A549 (cell line): ENCODE data around the gene MAN2C1. TPM values are rescaled to one million over a fixed set of nuclear protein-coding genes. Genes with fewer than 3 reads are reported as not detected.
"Not testable (repeated sequence)": the region's sequence is repeated elsewhere in the genome, so short reads cannot be mapped to it uniquely, and the experiment has no call there.

ENCODE experiments used
- ATAC-seq, 2 experiments: fragments of 200-7000 bp in 1 of 2; fragments of >200 bp in 1 of 2; cut with Nextera tagmentation in 1 of 2; cut with Tn5 transposase in 1 of 2; 3 replicates each; pipeline versions ENCODE4 v1.8.0 to v1.9.1; 2018 to 2020; ENCODE audit warnings: mild to moderate bottlenecking in 1 of 2, moderate library complexity in 1 of 2
- CTCF ChIA-PET: fragments of 300-600 bp; sonication (Branson Sonifier 250); formaldehyde crosslinking; extraction: SDS; loops from one replicate; lab custom pipeline; 2021; ENCODE audit warnings: antibody characterized with exemption, inconsistent platforms; lab: Yijun Ruan, JAX
- POLR2A ChIA-PET: fragments of 350-600 bp; formaldehyde crosslinking; extraction: SDS; loops from one replicate; lab custom pipeline; 2021; ENCODE audit warnings: antibody characterized with exemption, inconsistent platforms; lab: Yijun Ruan, JAX
- DNase-seq, 2 experiments: peaks; one replicate each; pipeline versions ENCODE4 v3.0.0 to v3.0.0-alpha.2; 2011 to 2016; ENCODE audit warnings: low read depth in 1 of 2, low spot score in 1 of 2
- FAIRE-seq: peaks from 2 replicates; lab custom pipeline; 2011; peaks lifted over from hg19 to GRCh38; lab: Jason Lieb, UNC
- H3K27ac ChIP-seq, 2 experiments: fragments of >200 bp; sonication (Bioruptor Twin); formaldehyde crosslinking; 3 replicates each; pipeline ENCODE4 v1.5.1; 2016 to 2017
- H3K4me1 ChIP-seq: fragments of >200 bp; sonication (Bioruptor Twin); formaldehyde crosslinking; 3 replicates; pipeline ENCODE4 v1.6.1; 2016
- H3K4me2 ChIP-seq: fragments of >200 bp; sonication (Bioruptor Twin); formaldehyde crosslinking; 3 replicates; pipeline ENCODE4 v1.6.1; 2016
- H3K4me3 ChIP-seq: fragments of >200 bp; sonication (Bioruptor Twin); formaldehyde crosslinking; 3 replicates; pipeline ENCODE4 v1.5.1; 2016
- H3K9me3 ChIP-seq: fragments of >200 bp; sonication (Bioruptor Twin); formaldehyde crosslinking; 3 replicates; pipeline ENCODE4 v1.6.1; 2016
- BCL3 ChIP-seq: fragments of >200 bp; sonication (Bioruptor Twin); formaldehyde crosslinking; IDR thresholded peaks from 3 replicates; pipeline ENCODE4 v1.6.1; 2016
- BHLHE40 ChIP-seq: IDR thresholded peaks from 2 replicates; pipeline ENCODE4 v1.6.1; 2012; ENCODE audit warnings: low read depth, low read length, inconsistent platforms
- CHD4 ChIP-seq: fragments of 200-600 bp; sonication (generic); IDR thresholded peaks from 2 replicates; pipeline ENCODE4 v1.6.1; 2016; ENCODE audit warnings: antibody characterized with exemption, mild to moderate bottlenecking, borderline replicate concordance
- CTCF ChIP-seq: fragments of >200 bp; sonication (Bioruptor Twin); formaldehyde crosslinking; IDR thresholded peaks from 3 replicates; pipeline ENCODE4 v1.5.1; 2016
- E2F6 ChIP-seq: IDR thresholded peaks from 2 replicates; pipeline ENCODE4 v1.6.1; 2012; ENCODE audit warnings: low read depth, borderline replicate concordance
- EHF ChIP-seq: fragments of 250-450 bp; sonication (Bioruptor Pico); IDR thresholded peaks from 2 replicates; pipeline ENCODE4 v1.5.0; 2020; ENCODE audit warnings: mild to moderate bottlenecking
- EHMT2 ChIP-seq: fragments of 200-600 bp; sonication (generic); IDR thresholded peaks from 2 replicates; pipeline ENCODE4 v1.6.1; 2016; ENCODE audit warnings: antibody characterized with exemption, low read depth, mild to moderate bottlenecking, moderate library complexity
- ELK1 ChIP-seq: fragments of 150-350 bp; IDR thresholded peaks from 2 replicates; pipeline ENCODE4 v1.6.1; 2014; ENCODE audit warnings: low read depth, mild to moderate bottlenecking, low read length
- FOXS1 ChIP-seq: fragments of 250-450 bp; sonication (Bioruptor Pico); IDR thresholded peaks from 2 replicates; pipeline ENCODE4 v1.5.0; 2020; ENCODE audit warnings: mild to moderate bottlenecking, moderate library complexity
- GATA3 ChIP-seq: IDR thresholded peaks from 2 replicates; pipeline ENCODE4 v1.6.1; 2012; ENCODE audit warnings: borderline replicate concordance
- HOXA7 ChIP-seq: fragments of 250-450 bp; sonication (Bioruptor Pico); IDR thresholded peaks from 2 replicates; pipeline ENCODE4 v1.5.0; 2020; ENCODE audit warnings: mild to moderate bottlenecking, moderate library complexity
- MAFK ChIP-seq: fragments of 450-650 bp; IDR thresholded peaks from 2 replicates; pipeline ENCODE4 v1.6.1; 2014; ENCODE audit not compliant: partially characterized antibody
- MYC ChIP-seq: IDR thresholded peaks from 2 replicates; pipeline ENCODE4 v1.6.1; 2012; ENCODE audit warnings: mild to moderate bottlenecking, inconsistent platforms, low read length, improper control_type of control experiment, borderline replicate concordance
- POLR2A ChIP-seq: IDR thresholded peaks from 2 replicates; pipeline ENCODE4 v1.6.1; 2012; ENCODE audit warnings: mild to moderate bottlenecking, low read length
- RAD21 ChIP-seq, 2 experiments: fragments of >200 bp in 1 of 2; sonication (Bioruptor Twin) in 1 of 2; formaldehyde crosslinking in 1 of 2; IDR thresholded peaks in 1 of 2; conservative IDR thresholded peaks in 1 of 2; 2 replicates in 1 of 2; 3 replicates in 1 of 2; pipeline ENCODE4 v1.6.1; 2012 to 2018; ENCODE audit warnings: inconsistent platforms in 1 of 2
- RARB ChIP-seq: fragments of 250-450 bp; sonication (Bioruptor Pico); IDR thresholded peaks from 2 replicates; pipeline ENCODE4 v1.8.0; 2021; ENCODE audit warnings: mild to moderate bottlenecking, moderate library complexity
- TFCP2L1 ChIP-seq: fragments of 250-450 bp; sonication (Bioruptor Pico); IDR thresholded peaks from 2 replicates; pipeline ENCODE4 v1.5.0; 2021; ENCODE audit warnings: mild to moderate bottlenecking
- USF2 ChIP-seq: fragments of 450-650 bp; IDR thresholded peaks from 2 replicates; pipeline ENCODE4 v1.6.1; 2014; ENCODE audit warnings: antibody characterized with exemption
- ZC3H11A ChIP-seq: fragments of 450-650 bp; IDR thresholded peaks from 2 replicates; pipeline ENCODE4 v1.6.1; 2014; ENCODE audit warnings: antibody characterized with exemption, mild to moderate bottlenecking
- WGBS: methylation state at CpG from one replicate; pipeline ENCODE4 v1.1.6; 2017; ENCODE audit errors: missing lambda C conversion rate; 5-methylcytosine and 5-hydroxymethylcytosine counted together
- polyA plus RNA-seq, 4 experiments: library from polyadenylated mRNA; depleted of rRNA in 3 of 4; stranded (reverse); fragments of >200 nt; fragmentation: RNase III in 1 of 4; extraction: RNeasy Plus Mini Kit Qiagen cat#74134 plus additional on column Dnase treatment in 1 of 4; gene quantifications; 2 replicates in 3 of 4; 3 replicates in 1 of 4; pipeline ENCODE4 v1.2.3, GENCODE V29; 2011 to 2017

The MAN2C1 gene
- polyA plus RNA-seq, 2 of the 4 experiments (the other 2 are of a cell fraction), result 47.7 to 117 TPM

- no peak overlapping the region for H3K4me2 ChIP-seq
- no peak overlapping the region for H3K4me3 ChIP-seq
- ChIA-PET CTCF (interaction anchor here (1.0 to 2.8 kb wide), 3 partner anchors 10 to 105 kb away, joined by 3 to 17 read pairs (median 4); no protein-coding TSS in a partner anchor), POLR2A (interaction anchor here (2.5 kb wide), 1 partner anchor 18 kb away, joined by 13 read pairs; the partner anchor contains the start of gene MAN2C1)
- ATAC-seq (no peak), FAIRE-seq (no peak), DNase-seq (no peak)
- no peak overlapping the region for H3K27ac ChIP-seq
- H3K9me3 ChIP-seq, result no peaks in the 10 kb centered on the region
- peaks cover 4% of the 10 kb centered on the region; the same call in 1 of the 3 replicates for H3K4me1 ChIP-seq
- 94% methylated on average over 9 of the region's 9 CpGs for WGBS
- no peak for TF ChIP-seq FOXS1 (CRISPR knock-in tag)
- TF ChIP-seq E2F6, result no peak
- no peak for TF ChIP-seq RAD21 (conservative IDR thresholded peaks at IDR 0.05 in 1 of 2, IDR thresholded peaks at IDR 0.05 in 1 of 2)
- TF ChIP-seq CTCF, result no peak
- TF ChIP-seq EHMT2, result no peak
- no peak for TF ChIP-seq BCL3
- TF ChIP-seq RARB, result no peak
- no peak for TF ChIP-seq POLR2A
- TF ChIP-seq EHF (CRISPR knock-in tag), result no peak
- no peak for TF ChIP-seq MYC
- TF ChIP-seq GATA3, result no peak
- no peak for TF ChIP-seq BHLHE40
- no peak for TF ChIP-seq TFCP2L1
- no peak for TF ChIP-seq ZC3H11A
- no peak for TF ChIP-seq ELK1
- no peak for TF ChIP-seq USF2
- TF ChIP-seq HOXA7, result no peak
- no peak for TF ChIP-seq CHD4
- no peak for TF ChIP-seq MAFK
These were observed 18.4 kb downstream of the MAN2C1 start for GRCh38 chr15:75349851-75350588.

- CTCF ChIA-PET, result interaction anchor here (1.0 to 2.8 kb wide), 5 partner anchors 10 to 106 kb away, joined by 3 to 17 read pairs (median 4); no protein-coding TSS in a partner anchor
- 94% methylated on average over 8 of the region's 8 CpGs for WGBS
- POLR2A ChIA-PET, result interaction anchor here (0.6 to 2.5 kb wide), 2 partner anchors 19 to 105 kb away, joined by 3 to 13 read pairs; partner anchors contain the start of gene MAN2C1
These were observed 19.1 kb downstream of the MAN2C1 start for GRCh38 chr15:75349351-75349669.

More at GRCh38 chr15:75349351-75349669, 19.1 kb downstream of the MAN2C1 start:
- not testable (repeated sequence) for H3K4me3 ChIP-seq, H3K9me3 ChIP-seq, ATAC-seq, FAIRE-seq, H3K4me2 ChIP-seq, DNase-seq, H3K27ac ChIP-seq, H3K4me1 ChIP-seq
